WTC11 (cell line): ENCODE measurements around the gene MEGF8. TPM values are rescaled to one million over a fixed set of nuclear protein-coding genes. Genes with fewer than 3 reads are reported as not detected.
A peak's percentile ranks its signal among the peaks of the same experiment; 100 is the strongest.

Experiments
- ATAC-seq: fragments of 200-7000 bp; cut with Tn5 transposase; 2 replicates; pipeline ENCODE4 v1.10.0; 2021; ENCODE audit warnings: mild to moderate bottlenecking, moderate library complexity
- CTCF ChIA-PET: fragments of 300-600 bp; sonication (Branson Sonifier 250); formaldehyde crosslinking; loops from one replicate; lab custom pipeline; 2021; ENCODE audit warnings: antibody characterized with exemption; lab: Charles Lee
- POLR2A ChIA-PET: fragments of 350-600 bp; sonication (Branson Sonifier 250); formaldehyde crosslinking; loops from one replicate; lab custom pipeline; 2021; ENCODE audit warnings: antibody characterized with exemption; lab: Charles Lee
- DNase-seq: peaks from one replicate; pipeline ENCODE4 v3.0.0; 2021; ENCODE audit warnings: low spot score
- H3K27ac Mint-ChIP-seq: 2 replicates; pipeline ENCODE4 v1.8.0; 2021; ENCODE audit warnings: mixed read lengths
- H3K27me3 Mint-ChIP-seq: 2 replicates; pipeline ENCODE4 v1.8.0; 2021; ENCODE audit warnings: low read depth, mild to moderate bottlenecking, moderate library complexity, mixed read lengths
- H3K36me3 Mint-ChIP-seq: 2 replicates; pipeline ENCODE4 v1.8.0; 2021; ENCODE audit warnings: mixed read lengths
- H3K4me1 Mint-ChIP-seq: 2 replicates; pipeline ENCODE4 v1.8.0; 2022; ENCODE audit warnings: mixed read lengths
- H3K4me3 Mint-ChIP-seq: 2 replicates; pipeline ENCODE4 v1.8.0; 2021; ENCODE audit warnings: mild to moderate bottlenecking, moderate library complexity, mixed read lengths
- H3K9me3 Mint-ChIP-seq: 2 replicates; pipeline ENCODE4 v1.8.0; 2021; ENCODE audit warnings: mixed read lengths
- CDX4 ChIP-seq: fragments of 250-450 bp; sonication (Bioruptor Pico); IDR thresholded peaks from 2 replicates; pipeline ENCODE4 v1.9.0; 2021; ENCODE audit warnings: moderate library complexity, mild to moderate bottlenecking, inconsistent platforms, borderline replicate concordance
- E2F4 ChIP-seq: sonication (generic); formaldehyde crosslinking; IDR thresholded peaks from 2 replicates; pipeline ENCODE4 v1.8.1; 2022; ENCODE audit warnings: low read depth, mild to moderate bottlenecking, moderate library complexity, missing genetic modification reagents, borderline replicate concordance
- ELF4 ChIP-seq: sonication (generic); formaldehyde crosslinking; IDR thresholded peaks from 2 replicates; pipeline ENCODE4 v1.8.1; 2022; ENCODE audit warnings: low read depth, mild to moderate bottlenecking, moderate library complexity, missing genetic modification reagents
- FOXP1 ChIP-seq: sonication (generic); formaldehyde crosslinking; IDR thresholded peaks from 2 replicates; pipeline ENCODE4 v1.8.0; 2022; ENCODE audit warnings: missing genetic modification reagents, mild to moderate bottlenecking, moderate library complexity, borderline replicate concordance
- MLX ChIP-seq: sonication (generic); formaldehyde crosslinking; IDR thresholded peaks from 2 replicates; pipeline ENCODE4 v1.8.1; 2023; ENCODE audit warnings: mild to moderate bottlenecking, missing genetic modification reagents, moderate library complexity
- MXD4 ChIP-seq: fragments of 250-450 bp; sonication (Bioruptor Pico); IDR thresholded peaks from 2 replicates; pipeline ENCODE4 v1.8.0; 2021; ENCODE audit warnings: mild to moderate bottlenecking, moderate library complexity, borderline replicate concordance
- NFYB ChIP-seq: sonication (generic); formaldehyde crosslinking; conservative IDR thresholded peaks from 2 replicates; pipeline ENCODE4 v1.8.0; 2022; ENCODE audit warnings: low read depth, missing genetic modification reagents
- RORB ChIP-seq: fragments of 250-450 bp; sonication (Bioruptor Pico); IDR thresholded peaks from 2 replicates; pipeline ENCODE4 v1.9.0; 2021; ENCODE audit warnings: mild to moderate bottlenecking
- SMAD3 ChIP-seq: sonication (generic); formaldehyde crosslinking; IDR thresholded peaks from 2 replicates; pipeline ENCODE4 v1.8.0; 2022; ENCODE audit warnings: missing genetic modification reagents, mild to moderate bottlenecking, borderline replicate concordance
- SMAD4 ChIP-seq: sonication (generic); formaldehyde crosslinking; IDR thresholded peaks from 2 replicates; pipeline ENCODE4 v1.8.0; 2022; ENCODE audit warnings: mild to moderate bottlenecking, missing genetic modification reagents
- SP1 ChIP-seq: sonication (generic); formaldehyde crosslinking; conservative IDR thresholded peaks from 2 replicates; pipeline ENCODE4 v1.8.1; 2022; ENCODE audit warnings: missing genetic modification reagents
- TEAD1 ChIP-seq: sonication (generic); formaldehyde crosslinking; IDR thresholded peaks from 2 replicates; pipeline ENCODE4 v1.8.0; 2022; ENCODE audit warnings: mild to moderate bottlenecking, missing genetic modification reagents
- TP53 ChIP-seq: sonication (generic); formaldehyde crosslinking; IDR thresholded peaks from 2 replicates; pipeline ENCODE4 v1.8.1; 2023; ENCODE audit warnings: mild to moderate bottlenecking, missing genetic modification reagents
- ZBTB43 ChIP-seq: sonication (generic); formaldehyde crosslinking; IDR thresholded peaks from 2 replicates; pipeline ENCODE4 v1.8.1; 2023; ENCODE audit warnings: mild to moderate bottlenecking, missing genetic modification reagents
- ZMAT4 ChIP-seq: fragments of 250-450 bp; sonication (Bioruptor Pico); IDR thresholded peaks from 2 replicates; pipeline ENCODE4 v1.9.0; 2021; ENCODE audit warnings: mild to moderate bottlenecking
- ZNF232 ChIP-seq: sonication (generic); formaldehyde crosslinking; IDR thresholded peaks from 2 replicates; pipeline ENCODE4 v1.8.0; 2022; ENCODE audit warnings: mild to moderate bottlenecking, missing genetic modification reagents
- ZNF425 ChIP-seq: fragments of 250-450 bp; sonication (Bioruptor Pico); conservative IDR thresholded peaks from 2 replicates; pipeline ENCODE4 v1.9.0; 2021; ENCODE audit warnings: mild to moderate bottlenecking
- ZNF512 ChIP-seq: sonication (generic); formaldehyde crosslinking; IDR thresholded peaks from 2 replicates; pipeline ENCODE4 v1.8.1; 2022; ENCODE audit warnings: missing genetic modification reagents, borderline replicate concordance
- ZNF532 ChIP-seq: fragments of 250-450 bp; sonication (Bioruptor Pico); IDR thresholded peaks from 2 replicates; pipeline ENCODE4 v1.9.0; 2021; ENCODE audit warnings: mild to moderate bottlenecking, borderline replicate concordance
- ZNF671 ChIP-seq: fragments of 250-450 bp; sonication (Bioruptor Pico); IDR thresholded peaks from 2 replicates; pipeline ENCODE4 v1.8.0; 2021; ENCODE audit warnings: mild to moderate bottlenecking
- total RNA-seq: library from RNA; stranded (reverse); gene quantifications from 3 replicates; pipeline ENCODE4 v1.2.3, GENCODE V29; 2021

Gene MEGF8
- total RNA-seq, 1 experiment from 2014 or later: 42.1 TPM

- ATAC-seq: no peak; the same call in 1 of the 2 replicates
- CTCF ChIA-PET: interaction anchor here (0.6 to 1.4 kb wide), 8 partner anchors 9 to 149 kb away, joined by 3 to 7 read pairs (median 4); partner anchors contain the start of gene GSK3A
Observed at GRCh38 chr19:42284591-42285341, 40.7 kb upstream of the MEGF8 start.

GRCh38 chr19:42285541-42285941 lies 39.9 kb upstream of the MEGF8 start:
- peaks cover 8% of the 10 kb centered on the region; the same call in 1 of the 2 replicates for H3K36me3 Mint-ChIP-seq
- TF ChIP-seq E2F4 (CRISPR knock-in tag) (no peak), ZNF512 (CRISPR knock-in tag) (no peak), MLX (CRISPR knock-in tag) (no peak), ELF4 (CRISPR knock-in tag) (no peak), FOXP1 (CRISPR knock-in tag) (no peak), ZNF532 (CRISPR knock-in tag) (no peak), MXD4 (CRISPR knock-in tag) (no peak)

More at GRCh38 chr19:42284591-42285341, 40.7 kb upstream of the MEGF8 start:
- H3K27ac Mint-ChIP-seq: peak overlapping the region; percentile 88
- H3K36me3 Mint-ChIP-seq: peaks cover 7% of the 10 kb centered on the region; the same call in 1 of the 2 replicates
- H3K4me3 Mint-ChIP-seq: peak overlapping the region; percentile 89
- POLR2A ChIA-PET: interaction anchor here (1.0 kb wide), 1 partner anchor 42 kb away, joined by 3 read pairs; no protein-coding TSS in a partner anchor
- no peaks in the 10 kb centered on the region for H3K9me3 Mint-ChIP-seq
- DNase-seq: no peak
- peaks cover 26% of the 10 kb centered on the region for H3K4me1 Mint-ChIP-seq
- TF ChIP-seq SP1 (CRISPR knock-in tag) (no peak), TEAD1 (no peak), TP53 (CRISPR knock-in tag) (no peak), RORB (CRISPR knock-in tag) (no peak), ZNF671 (CRISPR knock-in tag) (no peak), ZNF232 (no peak), SMAD3 (no peak), ZBTB43 (CRISPR knock-in tag) (no peak), NFYB (CRISPR knock-in tag) (no peak), SMAD4 (CRISPR knock-in tag) (no peak), CDX4 (no peak), ZNF425 (CRISPR knock-in tag) (no peak), ZMAT4 (no peak)
- TF ChIP-seq, all 79 proteins: peak for 0
- H3K27me3 Mint-ChIP-seq: no peaks in the 10 kb centered on the region

More at GRCh38 chr19:42285541-42285941, 39.9 kb upstream of the MEGF8 start:
- DNase-seq (no peak), ATAC-seq (no peak)
- Mint-ChIP-seq H3K4me1 (peaks cover 26% of the 10 kb centered on the region), H3K27ac (no peak overlapping the region), H3K9me3 (no peaks in the 10 kb centered on the region), H3K27me3 (no peaks in the 10 kb centered on the region), H3K4me3 (peak overlapping the region; percentile 89)
- ChIA-PET CTCF (interaction anchor here (1.0 to 1.4 kb wide), 3 partner anchors 10 to 149 kb away, joined by 3 to 7 read pairs (median 3); no protein-coding TSS in a partner anchor), POLR2A (no interaction called here)
